Suppressor macrophage treated with lipopolysaccharide for 1 hour (primary cell): ENCODE results near the gene ATP8A1.
"Not testable (repeated sequence)": the region's sequence is repeated elsewhere in the genome, so short reads cannot be mapped to it uniquely, and the experiment has no call there.

Experiments used
- DNase-seq, 3 donors: peaks; one replicate each; pipeline ENCODE4 v3.0.0-alpha.2; 2020 to 2022

ATP8A1 gene

DNA sequence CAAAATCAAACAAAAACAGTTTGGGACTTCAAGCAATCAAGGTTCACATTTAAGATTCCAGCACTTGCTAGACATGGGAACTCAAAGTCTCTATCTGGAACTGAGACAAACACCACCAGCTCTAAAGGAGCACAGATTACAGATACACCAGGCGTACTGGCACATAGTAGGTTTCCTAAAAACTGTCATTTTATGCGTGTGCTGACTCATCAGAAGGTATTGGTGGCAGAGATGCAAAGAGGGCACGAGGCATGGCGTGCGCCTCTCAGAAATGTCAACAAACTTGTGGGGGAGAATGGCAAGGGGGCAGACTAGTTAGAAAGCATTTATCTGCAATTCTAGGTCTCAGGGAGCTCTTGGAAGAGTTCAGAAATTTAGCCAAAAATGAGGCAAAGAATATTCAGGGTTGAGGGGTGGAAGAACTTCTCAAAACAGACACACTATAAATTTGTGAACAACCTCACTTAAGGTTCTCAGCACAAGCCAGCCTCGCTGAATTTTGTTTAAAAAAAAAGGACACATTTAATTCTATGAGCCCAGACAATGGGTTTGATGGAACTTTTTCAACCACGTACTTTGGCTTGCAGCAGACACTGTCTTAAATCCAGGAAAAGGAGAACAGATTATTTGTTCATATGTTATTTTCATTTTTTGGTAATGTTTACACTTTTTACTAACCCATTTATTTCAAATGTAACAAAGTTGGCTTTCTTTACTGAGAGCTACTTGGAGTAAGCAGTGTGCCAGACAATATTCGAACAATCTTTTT lies 159.6 kb downstream of the ATP8A1 start:
- DNase-seq, result no peak

DNA sequence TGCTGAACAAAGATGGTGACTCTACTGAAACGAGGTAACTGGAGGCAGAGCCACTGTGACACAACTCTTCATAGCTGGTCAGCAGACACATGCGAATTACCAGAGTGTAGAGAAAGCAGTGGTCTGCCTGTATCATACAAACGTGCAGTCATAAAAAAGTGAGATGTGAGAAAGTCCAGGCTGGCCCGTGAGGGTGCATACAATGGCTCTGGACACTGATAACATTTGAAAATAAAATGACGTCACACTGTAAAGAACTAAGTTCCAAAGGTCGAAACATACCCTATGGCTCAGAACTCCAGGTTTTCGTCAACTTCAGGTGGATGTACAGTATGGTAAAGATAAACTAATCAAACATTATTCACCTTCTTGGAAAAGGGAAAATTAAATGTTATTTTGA lies 163.9 kb downstream of the ATP8A1 start:
- no peak for DNase-seq

DNA sequence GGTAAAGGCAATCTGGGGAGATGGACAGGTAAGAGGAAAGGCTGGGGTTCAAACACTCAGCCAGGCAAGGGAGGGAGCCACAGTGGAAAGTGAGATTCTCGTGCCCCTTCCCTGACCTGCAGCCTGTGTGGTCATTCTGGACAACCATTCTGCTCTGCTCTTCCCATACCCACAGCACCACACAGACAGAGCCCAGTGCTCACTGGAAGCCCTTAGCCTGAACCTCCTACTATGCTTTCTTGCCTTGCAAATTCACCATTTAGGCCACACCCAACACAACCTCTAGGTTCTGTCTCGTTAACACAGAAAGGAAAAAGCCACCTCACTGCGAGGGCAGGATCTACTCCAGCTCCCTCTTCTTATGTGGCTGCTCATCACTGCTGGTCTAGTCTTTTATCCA lies 166.9 kb downstream of the ATP8A1 start:
- no peak for DNase-seq

DNA sequence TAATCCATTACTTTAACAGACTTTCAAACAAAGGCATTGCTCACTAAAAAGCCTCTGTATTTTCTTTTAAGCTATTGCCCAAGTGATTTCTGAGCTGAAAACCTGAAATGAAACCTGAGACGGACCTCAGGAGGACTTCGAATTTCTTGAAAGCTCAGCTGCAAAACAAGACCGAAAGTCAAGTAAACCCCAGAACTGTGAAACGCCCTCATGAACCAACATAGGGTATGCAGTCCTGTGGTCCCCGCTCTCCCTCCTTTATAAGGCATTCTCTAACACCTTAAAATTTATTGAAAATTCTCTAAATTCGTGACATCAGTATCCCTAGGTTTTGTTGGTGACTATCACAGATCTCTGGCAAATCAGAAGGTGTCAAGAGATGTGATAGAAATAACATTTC lies 167.8 kb downstream of the ATP8A1 start:
- no peak for DNase-seq

DNA sequence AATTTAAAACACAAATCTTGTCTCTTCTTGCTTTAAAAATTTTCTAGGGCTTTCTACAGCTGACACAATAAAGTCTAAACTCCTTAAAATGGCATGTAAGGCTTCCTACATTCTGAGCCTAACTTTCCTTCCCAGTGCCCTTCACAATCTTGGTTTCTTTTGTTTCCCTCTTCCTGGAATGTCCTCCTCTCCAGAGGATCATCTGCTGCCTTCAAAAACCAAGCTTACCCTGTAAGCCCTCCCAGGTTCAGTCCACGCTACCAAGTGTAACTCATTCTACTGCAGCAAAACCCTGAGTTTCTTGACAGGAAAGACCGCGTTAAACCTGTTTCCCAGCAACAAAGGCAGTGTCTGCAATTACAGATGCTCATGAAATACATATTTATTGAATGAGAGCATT lies 168.4 kb downstream of the ATP8A1 start:
- no peak for DNase-seq

DNA sequence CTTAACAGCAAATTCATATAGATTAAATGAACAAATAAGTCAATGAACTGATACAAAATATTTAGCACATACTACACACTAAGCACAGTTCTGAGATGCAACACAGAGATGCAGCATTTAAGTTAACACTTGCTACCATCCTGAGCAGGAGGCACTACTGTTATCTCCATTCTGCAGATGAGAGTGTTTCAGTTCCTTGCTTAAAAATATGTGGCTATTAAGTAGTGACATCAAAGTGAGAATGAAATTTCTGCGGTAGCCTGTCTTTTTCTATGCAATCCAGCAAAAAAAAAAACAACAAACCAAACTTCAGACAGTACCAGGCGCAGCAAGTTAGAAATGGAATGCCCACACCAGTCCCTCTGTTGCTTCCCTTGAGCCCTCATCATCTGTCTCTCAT lies 168.8 kb downstream of the ATP8A1 start:
- no peak for DNase-seq

DNA sequence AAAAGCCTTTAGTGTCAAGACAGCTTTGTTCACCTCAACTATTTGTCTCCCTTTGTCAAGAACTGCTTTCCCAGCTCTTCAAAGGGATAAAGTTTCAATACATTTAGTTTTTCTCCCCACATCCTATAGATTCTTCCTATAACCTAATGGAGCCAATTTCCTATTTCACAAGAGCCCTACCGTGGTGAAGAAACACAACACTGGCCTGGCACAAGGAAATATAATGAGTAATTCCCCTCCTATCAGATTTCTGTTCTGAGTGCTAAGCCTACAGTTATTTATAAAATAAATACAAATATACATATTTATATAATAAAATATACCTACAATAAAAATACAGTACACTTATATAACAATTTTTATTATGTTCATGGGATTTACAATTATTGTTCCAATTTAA lies 169.7 kb downstream of the ATP8A1 start:
- DNase-seq, result no peak

DNA sequence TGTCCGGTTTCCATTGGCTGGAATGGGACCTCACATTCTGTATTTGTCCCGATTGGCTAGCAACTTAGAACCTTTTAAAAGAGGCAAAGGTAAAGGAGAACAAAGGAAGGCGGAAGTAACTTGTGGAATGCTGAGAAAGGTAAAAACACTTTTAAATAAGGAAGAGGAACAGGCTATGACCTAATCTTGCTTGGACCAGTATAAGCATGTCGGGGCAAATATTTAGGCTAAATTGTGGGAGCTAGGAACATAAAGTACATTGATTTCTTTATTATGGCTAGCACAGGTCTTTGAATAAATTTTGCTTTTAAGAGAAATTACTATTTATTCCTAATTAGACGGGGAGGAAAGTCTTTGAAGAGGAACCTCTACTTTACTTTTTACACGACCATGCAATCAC lies 170.7 kb downstream of the ATP8A1 start:
- DNase-seq, result not testable (repeated sequence)

DNA sequence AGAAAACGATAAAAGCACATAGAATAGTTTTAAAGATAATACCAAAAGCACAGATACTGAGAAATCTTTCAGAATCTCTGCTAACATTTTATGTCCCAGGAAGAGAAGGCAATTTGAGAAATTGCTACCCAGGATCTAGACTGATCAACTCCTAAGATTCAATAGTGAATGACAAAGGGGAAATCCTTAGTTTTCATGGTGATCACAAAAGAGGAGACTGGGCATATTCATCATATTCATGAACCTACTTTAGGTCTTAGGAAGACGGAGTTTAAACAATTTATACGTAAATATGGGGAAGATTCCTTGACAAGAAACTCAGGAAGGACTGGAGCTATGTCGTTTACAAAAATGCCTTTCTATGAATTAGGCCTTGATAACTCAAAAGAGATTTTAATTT lies 172.3 kb downstream of the ATP8A1 start:
- no peak for DNase-seq

DNA sequence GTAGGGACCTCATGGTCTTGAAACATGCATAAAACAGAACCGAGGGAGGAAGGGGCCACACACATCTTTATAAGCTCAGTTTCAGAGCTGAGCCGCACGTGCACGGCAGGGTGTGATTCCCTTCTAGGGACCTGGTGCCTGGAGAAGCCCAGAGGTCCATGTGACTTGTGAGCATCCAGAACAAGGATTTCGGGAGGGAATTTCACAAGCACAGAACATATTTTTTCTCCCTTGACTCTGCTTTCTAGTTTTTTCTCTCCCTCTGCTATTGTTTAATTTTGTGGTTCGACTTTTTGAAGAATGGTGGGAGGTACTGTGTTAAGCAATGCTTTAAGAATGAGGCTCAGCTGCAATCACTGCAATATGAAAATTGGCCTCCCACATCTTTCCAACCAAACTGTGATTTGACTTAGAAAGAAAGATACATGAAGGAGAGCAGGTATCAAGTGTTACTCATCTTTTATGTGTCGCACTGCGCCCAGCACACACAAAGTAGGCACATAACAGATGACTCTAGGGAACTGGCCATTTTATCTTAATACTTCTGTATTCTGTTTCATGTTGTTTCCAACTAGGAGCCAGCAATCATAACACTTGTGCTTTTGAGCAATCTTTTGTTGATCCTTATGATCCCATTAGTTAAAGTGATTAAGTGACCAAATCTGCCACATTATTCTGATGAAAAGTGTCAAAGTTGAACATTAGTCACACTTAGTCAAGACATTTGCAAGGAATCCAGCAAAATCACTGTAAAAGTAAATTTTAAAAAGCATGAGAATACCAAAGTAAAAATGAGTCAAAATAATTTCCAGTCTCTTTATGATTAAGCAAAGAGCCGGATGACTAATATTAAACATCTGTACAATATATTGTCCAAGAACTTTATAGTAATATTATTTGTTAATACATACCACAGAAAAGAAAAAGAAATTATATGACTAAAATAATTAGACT lies 173.2 kb downstream of the ATP8A1 start:
- DNase-seq, result peak in 2 of 3 donors; percentile 15 to 23

DNA sequence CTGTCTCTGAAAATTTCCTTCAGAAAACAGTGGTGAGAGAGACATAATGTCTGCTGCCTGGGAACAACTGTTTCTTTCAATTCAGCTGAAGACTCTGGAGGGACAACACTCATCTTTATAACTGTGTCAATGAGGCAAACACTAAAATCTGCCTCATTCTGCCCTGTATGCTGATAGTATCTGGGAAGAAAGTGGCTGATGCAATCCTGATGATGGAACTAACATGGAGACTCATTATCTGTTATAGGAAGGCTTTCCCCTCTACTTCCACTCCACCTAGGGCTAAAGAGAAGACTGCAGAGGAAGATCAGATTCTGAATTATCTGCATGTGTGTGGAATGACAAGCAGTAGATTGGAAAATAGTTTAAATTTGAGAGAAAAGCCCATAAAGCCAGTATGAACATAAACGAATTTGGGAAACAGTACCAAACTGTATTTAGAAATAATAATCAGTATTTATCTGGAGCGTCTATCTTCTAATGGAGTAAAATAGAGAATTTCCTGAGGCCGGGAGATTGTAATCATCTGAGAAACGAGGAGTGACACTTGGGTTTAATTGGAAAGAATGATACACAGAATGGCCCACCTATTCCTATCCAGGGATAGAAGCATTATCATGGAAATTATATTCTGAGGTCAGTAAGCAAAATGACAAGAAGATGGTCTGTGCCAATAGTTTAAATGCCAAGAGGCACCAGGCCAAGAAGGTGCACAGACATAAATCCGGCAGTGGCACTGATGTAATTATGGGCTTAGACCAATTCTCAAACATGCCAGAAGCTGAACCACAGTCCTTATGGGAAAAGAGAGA lies 174.2 kb downstream of the ATP8A1 start:
- DNase-seq, result no peak

DNA sequence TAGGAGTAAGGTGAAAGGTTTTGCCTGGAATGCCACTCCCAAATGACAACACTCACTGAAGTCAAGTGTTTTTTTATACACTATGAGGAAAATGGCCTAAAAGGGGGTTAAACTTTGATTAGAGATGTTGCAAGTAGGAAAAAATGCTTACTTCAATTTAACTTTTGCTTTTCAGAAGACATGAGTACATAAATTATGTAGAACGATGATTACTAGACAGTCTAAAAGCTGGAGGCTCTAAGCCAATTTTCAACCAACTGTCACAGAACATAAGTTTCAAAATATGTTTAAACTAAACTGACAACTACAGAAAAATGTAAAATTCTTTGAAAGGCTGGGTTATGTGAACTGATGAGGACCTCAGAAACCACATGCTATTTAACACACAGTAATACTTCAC lies 176.2 kb downstream of the ATP8A1 start:
- DNase-seq, result no peak

DNA sequence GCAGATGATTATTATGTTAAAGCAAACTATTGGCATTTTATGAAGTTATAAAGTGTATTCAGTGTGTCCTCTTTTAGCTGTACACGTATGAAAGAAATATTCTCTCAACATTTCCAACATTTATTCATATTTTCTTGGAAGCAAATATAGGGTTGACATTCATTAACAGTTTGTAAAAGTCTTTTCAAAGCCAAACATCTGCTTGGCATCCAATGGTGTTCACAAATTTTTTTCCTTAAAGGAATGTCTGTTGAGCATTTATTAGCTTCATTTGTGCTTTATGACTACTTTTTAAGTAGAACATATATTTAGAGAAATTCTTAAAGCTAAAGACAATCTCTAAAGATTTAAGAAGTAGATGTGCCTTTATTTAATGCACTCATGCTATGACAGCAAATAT lies 176.6 kb downstream of the ATP8A1 start:
- no peak for DNase-seq

DNA sequence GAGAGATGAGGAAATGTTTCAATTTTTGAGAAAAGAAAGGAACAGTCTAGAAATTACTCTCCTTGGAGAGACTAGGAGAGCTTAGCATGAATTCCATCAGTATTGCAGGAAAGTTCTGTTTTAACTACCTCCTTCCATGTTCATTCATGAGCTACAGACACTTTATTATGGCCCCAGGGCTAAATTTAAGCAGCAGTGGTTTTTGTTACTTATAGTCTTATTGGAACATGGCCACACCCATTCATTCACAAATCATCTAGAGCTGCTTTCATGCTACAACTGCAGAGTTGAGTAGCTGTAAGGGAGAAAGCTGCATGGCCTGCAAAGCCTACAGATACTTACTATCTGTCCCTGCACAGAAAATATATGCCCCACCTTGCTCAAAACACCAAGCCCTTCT lies 178.0 kb downstream of the ATP8A1 start:
- DNase-seq, result no peak

DNA sequence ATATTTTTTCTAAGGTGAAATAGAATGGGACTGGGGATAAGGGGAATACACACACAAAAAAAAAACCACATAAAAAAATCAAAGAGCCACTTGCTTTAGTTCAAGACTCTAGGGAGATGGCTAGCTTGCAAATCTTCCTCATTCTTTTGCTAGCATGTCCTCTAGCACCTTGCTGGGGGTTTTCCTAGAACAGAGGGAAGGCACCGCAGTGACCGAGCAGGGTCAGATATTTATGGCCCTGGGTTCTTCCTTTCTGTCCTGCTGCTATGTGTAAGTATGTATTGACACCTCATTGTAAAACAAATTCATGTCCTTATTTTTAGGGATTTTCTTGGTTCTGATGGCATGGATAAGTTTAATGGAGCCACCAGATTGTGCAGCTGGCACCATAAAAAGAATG lies 178.4 kb downstream of the ATP8A1 start:
- DNase-seq, result no peak

DNA sequence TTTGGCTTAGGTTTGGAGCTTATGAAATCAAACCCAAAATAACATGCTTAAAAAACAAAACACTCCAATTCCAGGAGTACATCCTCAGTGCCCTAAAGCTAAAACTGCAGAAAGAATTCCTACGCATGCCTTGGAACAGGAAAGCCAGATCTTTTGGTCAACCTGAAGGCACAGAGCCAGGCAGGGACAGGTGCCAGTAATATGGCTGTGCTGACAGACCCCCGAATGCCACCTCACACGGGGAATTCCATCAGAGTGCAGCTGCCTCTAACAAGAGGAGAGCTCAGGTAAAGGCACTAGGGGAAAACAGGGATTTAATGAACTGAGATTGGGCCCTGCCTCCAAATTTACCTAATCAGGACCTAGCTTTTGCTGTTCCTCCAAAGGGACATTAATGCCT lies 182.5 kb downstream of the ATP8A1 start:
- no peak for DNase-seq

DNA sequence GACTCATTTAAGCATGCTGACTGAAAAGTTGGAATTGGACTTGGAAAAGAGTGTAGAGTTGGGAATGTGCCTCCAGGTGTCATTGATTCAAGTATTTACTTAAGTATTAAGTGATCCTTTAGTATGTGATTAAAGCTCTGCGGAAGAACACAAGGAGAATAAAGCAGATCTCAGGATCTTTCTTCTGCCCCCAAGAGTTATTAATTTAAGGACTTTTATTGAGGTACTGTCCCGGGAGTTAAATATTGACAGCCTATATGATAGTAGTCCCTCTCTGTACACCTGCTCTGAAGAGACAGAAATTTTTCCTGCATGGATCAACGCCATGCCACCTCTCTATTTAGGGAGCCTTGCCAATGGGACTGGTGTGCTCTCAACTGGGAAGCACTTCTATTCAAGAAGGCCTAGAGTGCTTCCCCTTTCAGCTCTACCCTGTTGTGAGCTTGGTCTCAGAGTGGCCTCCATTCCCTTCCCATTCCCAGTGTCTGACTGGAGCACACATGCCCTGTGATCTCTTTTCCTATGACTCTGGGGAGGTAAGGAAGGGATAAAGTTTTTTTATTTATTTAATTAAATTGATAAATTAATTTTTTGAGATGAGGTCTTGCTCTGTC lies 183.7 kb downstream of the ATP8A1 start:
- DNase-seq, result no peak

DNA sequence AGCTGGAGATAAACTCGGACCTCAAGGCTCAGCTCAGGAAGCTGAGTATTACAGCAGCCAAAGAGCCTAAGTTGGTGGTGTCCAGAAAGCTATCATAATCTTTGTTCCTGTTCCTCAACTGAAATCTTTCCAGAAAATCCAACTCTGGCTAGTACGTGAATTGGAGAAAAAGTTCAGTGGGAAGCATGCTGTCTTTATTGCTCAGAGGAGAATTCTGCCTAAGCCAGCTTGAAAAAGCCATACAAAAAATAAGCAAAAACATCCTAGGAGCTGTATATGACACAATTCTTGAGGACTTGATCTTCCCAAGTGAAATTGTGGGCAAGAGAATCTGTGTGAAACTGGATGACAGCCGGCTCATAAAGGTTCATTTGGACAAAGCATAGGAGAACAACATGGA lies 185.0 kb downstream of the ATP8A1 start:
- DNase-seq, result no peak

DNA sequence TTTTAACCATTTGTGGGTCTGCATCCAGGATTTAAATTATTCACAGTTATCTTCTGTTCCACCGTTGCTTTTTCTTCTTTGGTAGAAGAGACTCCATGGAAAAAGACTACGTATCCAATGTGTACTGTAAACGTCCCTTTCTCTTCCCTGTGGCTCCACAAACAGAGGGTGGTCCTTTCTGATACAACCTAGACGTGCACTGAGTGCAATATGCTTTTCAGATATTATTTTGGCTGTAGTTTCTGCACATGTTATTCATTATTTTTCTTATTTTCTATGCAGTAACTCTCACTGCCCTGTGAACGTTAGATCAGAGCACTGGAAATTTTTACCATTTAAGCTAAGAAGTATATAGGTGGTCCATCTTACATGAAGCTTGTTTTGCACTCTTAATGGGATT lies 186.9 kb downstream of the ATP8A1 start:
- no peak for DNase-seq

DNA sequence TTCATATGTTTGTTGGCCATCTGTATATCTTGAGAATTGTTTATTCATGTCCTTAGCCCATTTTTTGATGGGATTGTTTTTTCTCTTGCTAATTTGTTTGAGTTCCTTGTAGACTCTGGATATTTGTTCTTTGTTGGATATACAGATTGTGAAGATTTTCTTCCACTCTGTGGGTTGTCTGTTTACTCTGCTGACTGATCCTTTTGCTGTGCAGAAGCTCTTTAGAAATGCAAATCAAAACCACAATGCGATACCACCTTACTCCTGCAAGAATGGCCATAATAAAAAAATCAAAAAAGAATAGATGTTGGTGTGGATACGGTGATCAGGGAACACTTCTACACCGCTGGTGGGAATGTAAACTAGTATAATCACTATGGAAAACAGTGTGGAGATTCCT lies 189.1 kb downstream of the ATP8A1 start:
- not testable (repeated sequence) for DNase-seq

DNA sequence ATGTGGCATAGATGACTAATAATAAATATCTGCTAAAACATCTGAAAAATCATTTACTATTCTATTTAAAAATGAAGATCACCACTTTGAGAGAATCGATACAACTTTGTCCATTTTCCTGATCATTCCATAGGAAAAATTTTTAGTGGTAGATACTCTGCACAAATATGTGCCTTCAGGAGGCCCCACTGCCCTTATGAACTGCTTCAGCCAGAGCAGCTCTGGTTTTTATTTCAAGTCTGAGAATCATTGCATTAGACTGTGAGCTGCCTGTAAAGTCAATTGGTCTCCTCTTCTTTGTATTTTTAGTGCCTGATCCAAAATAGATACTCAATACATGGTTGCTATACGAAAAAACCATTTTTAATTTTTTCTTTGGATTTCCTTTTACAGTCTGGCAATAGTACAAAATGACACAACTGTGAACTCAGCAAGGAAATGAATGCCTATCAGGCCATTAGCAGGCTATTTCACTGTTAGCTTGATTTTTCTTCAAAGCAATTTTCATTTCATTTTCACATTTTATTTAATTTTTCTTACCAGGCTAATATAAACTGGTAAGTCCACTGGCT lies 190.5 kb downstream of the ATP8A1 start:
- no peak for DNase-seq

DNA sequence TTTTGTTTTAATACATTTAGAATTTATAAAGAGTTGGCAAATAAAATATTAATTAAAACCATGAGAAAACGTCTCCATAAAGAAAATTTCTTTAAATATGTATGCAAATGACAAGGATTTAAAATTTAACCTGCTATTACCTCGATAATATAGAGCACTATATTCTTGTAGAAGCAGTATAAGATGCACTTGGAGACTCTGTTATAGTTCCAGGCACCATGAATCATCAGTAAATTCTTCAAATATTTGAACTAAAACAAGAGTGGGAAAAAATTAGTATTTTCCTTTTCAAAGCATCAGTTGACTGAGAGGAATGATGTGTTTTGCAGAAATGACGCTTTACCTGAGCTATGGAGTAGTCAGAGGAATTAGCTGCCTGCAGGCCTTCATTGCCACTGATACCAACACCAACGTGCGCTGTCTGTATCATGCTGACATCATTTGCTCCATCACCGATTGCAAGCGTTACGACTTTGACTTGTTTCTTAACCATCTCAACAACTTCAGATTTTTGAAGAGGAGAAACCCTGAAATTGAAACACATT lies 192.3 kb downstream of the ATP8A1 start:
- no peak for DNase-seq
